HG03025 (cell line): ENCODE data around the gene OR52E8.

Source experiments
- ATAC-seq: cut with Tn5 transposase; IDR thresholded peaks from one replicate; pipeline ENCODE4 v1.9.1; 2021; ENCODE audit warnings: mild to moderate bottlenecking, moderate library complexity; ENCODE audit not compliant: unreplicated experiment, low FRiP score

The OR52E8 gene

DNA sequence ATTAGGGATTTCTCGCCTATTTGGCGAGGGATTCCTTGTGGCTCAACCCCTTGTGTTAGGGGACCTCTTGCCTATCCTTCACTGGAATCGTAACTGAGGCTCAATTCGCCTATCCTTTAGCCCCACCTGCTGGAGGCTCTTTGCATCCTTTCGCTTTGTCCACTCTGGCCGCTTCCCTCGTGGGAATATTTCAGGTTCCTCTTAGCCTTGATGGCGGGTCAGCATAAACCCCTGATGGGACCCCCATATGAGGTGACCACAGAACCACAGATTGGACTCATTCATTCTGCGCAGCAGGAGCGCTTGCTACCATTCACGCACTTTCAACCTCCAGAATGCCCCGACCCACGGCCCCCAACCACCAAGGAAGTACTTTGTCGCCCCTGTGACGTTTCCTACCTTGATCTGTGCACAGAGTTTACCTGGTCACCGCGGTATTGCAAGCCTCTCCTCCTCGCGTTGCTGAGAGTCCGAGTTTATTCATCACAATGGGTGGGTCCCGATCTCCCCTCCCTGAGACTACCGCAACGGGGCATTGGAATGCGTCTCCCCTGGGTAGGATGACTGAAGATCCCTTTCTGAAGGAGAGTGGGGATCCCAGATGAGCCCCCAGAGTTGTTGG lies 48.9 kb downstream of the OR52E8 start, which contains the start of gene OR52N2:
TSS of gene OR52N2 (plus strand) at position 425 of the 622 bp plus-strand sequence. CDS start 11,412 bp downstream, outside the sequence.
- peak; percentile 91 for ATAC-seq

DNA sequence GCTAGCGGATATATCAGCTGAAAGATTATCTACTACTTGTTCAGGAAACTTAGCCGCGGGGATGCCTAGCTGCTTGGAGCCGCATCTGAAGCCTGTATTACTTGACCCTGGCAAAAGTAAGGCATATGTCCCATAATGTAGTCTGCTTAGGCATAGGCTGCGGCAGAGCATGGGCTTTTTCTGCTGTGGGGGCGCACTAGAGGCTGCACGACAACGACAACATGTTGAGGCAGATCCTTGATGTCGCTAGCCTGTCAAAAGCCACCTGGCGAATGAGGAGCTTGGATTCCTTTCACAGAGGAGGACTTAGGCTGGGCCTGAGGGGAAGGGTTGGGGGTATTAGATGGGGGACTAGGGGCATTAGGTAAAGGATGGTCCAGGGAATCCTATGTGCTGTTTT lies 49.9 kb downstream of the OR52E8 start:
- no peak for ATAC-seq
